Activated T-helper 9 cell treated with anti-CD3 and anti-CD28 coated beads, Interleukin-2, amount 50 U/mL, for 16 hours (primary cell): ENCODE results near the gene EFHC1.

Source experiments
- DNase-seq: peaks from one replicate; pipeline ENCODE4 v3.0.0-alpha.2; 2020; ENCODE audit warnings: low read depth

EFHC1 gene

GRCh38 chr6:52555518-52556233, 135.5 kb downstream of the EFHC1 start:
- no peak for DNase-seq

- no peak for DNase-seq
Observed at GRCh38 chr6:52557389-52558265, 137.5 kb downstream of the EFHC1 start.

GRCh38 chr6:52558266-52559000, 138.3 kb downstream of the EFHC1 start:
- no peak for DNase-seq

- DNase-seq: no peak
Observed at GRCh38 chr6:52560462-52560861, 140.3 kb downstream of the EFHC1 start.

GRCh38 chr6:52562911-52563310, 142.8 kb downstream of the EFHC1 start:
- no peak for DNase-seq

- no peak for DNase-seq
Observed at GRCh38 chr6:52564856-52565255, 144.7 kb downstream of the EFHC1 start.

- DNase-seq: no peak
Observed at GRCh38 chr6:52566201-52566600, 146.1 kb downstream of the EFHC1 start.

GRCh38 chr6:52566853-52567279, 146.7 kb downstream of the EFHC1 start:
- DNase-seq: no peak

- no peak for DNase-seq
Observed at GRCh38 chr6:52568320-52568719, 148.2 kb downstream of the EFHC1 start.

GRCh38 chr6:52570291-52570700, 150.2 kb downstream of the EFHC1 start:
- DNase-seq: no peak

GRCh38 chr6:52571099-52571755, 151.1 kb downstream of the EFHC1 start:
- no peak for DNase-seq

- DNase-seq: no peak
Observed at GRCh38 chr6:52572536-52572935, 152.4 kb downstream of the EFHC1 start.

GRCh38 chr6:52573295-52573694, 153.2 kb downstream of the EFHC1 start:
- DNase-seq: no peak
